WERI-Rb-1 (cell line): ENCODE results near the gene ZNF280A.

ENCODE experiments used
- DNase-seq: peaks from one replicate; pipeline ENCODE4 v3.0.0-alpha.2; 2020
- H3K27ac ChIP-seq: fragments of 250-450 bp; sonication (Bioruptor Pico); 2 replicates; pipeline ENCODE4 v1.5.1; 2020; ENCODE audit warnings: mild to moderate bottlenecking, moderate library complexity
- H3K27me3 ChIP-seq: fragments of 250-450 bp; sonication (Bioruptor Pico); 2 replicates; pipeline ENCODE4 v1.5.1; 2021; ENCODE audit warnings: mild to moderate bottlenecking, low read depth, moderate library complexity; ENCODE audit not compliant: insufficient read depth, severe bottlenecking
- H3K36me3 ChIP-seq: fragments of 250-450 bp; sonication (Bioruptor Pico); 2 replicates; pipeline ENCODE4 v1.5.1; 2020; ENCODE audit warnings: mild to moderate bottlenecking, moderate library complexity
- H3K4me3 ChIP-seq: 2 replicates; pipeline ENCODE4 v1.5.1; 2011; ENCODE audit warnings: low read depth, mild to moderate bottlenecking, control low read depth, low read length
- H3K9me3 ChIP-seq: fragments of 250-450 bp; sonication (Bioruptor Pico); 2 replicates; pipeline ENCODE4 v1.5.1; 2021; ENCODE audit warnings: mild to moderate bottlenecking, moderate library complexity; ENCODE audit not compliant: severe bottlenecking
- TF ChIP-seq, protein P1 (sequence below): IDR thresholded peaks from 2 replicates; pipeline ENCODE4 v1.5.1; 2011; ENCODE audit warnings: low read depth, mild to moderate bottlenecking, control low read depth, inconsistent platforms, low read length

ZNF280A gene, protein sequence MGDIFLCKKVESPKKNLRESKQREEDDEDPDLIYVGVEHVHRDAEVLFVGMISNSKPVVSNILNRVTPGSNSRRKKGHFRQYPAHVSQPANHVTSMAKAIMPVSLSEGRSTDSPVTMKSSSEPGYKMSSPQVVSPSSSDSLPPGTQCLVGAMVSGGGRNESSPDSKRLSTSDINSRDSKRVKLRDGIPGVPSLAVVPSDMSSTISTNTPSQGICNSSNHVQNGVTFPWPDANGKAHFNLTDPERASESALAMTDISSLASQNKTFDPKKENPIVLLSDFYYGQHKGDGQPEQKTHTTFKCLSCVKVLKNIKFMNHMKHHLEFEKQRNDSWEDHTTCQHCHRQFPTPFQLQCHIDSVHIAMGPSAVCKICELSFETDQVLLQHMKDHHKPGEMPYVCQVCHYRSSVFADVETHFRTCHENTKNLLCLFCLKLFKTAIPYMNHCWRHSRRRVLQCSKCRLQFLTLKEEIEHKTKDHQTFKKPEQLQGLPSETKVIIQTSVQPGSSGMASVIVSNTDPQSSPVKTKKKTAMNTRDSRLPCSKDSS

DNA sequence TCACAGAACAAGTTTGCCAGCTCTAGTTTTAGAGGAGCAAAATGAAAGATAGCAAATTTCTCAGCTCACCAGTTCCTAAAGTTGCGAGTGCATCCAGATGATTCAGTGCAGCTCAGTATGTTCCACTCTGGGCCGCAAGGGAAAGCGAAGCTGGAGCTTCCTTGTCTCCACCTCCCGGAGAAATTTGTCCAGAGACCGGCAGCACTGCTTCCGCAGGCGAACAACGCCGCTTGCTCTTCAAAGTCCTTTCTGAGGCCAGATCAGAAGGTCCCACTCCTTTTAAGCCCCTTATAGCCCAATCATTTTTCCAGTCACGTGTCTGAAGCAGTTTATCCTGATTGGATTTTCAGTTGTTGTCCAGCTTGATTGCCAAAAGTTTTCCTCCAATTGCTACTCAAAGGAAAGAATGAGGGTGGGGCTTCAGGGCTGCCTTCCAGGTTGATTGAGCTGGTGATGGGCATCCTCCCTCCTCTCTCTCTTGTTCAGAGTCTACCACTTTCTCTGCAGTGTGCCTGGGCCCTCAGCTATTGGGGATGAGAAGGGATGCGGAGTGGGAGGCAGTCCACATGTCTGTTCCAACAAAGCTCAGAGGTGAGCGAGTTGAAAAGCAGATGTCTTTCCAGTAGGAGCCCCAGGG lies at the start of gene ZNF280A:
ZNF280A (minus strand) TSS at position 251 of the 637 bp plus-strand sequence. CDS start 4,640 bp downstream, outside the sequence.
- TF ChIP-seq, protein P1, sequence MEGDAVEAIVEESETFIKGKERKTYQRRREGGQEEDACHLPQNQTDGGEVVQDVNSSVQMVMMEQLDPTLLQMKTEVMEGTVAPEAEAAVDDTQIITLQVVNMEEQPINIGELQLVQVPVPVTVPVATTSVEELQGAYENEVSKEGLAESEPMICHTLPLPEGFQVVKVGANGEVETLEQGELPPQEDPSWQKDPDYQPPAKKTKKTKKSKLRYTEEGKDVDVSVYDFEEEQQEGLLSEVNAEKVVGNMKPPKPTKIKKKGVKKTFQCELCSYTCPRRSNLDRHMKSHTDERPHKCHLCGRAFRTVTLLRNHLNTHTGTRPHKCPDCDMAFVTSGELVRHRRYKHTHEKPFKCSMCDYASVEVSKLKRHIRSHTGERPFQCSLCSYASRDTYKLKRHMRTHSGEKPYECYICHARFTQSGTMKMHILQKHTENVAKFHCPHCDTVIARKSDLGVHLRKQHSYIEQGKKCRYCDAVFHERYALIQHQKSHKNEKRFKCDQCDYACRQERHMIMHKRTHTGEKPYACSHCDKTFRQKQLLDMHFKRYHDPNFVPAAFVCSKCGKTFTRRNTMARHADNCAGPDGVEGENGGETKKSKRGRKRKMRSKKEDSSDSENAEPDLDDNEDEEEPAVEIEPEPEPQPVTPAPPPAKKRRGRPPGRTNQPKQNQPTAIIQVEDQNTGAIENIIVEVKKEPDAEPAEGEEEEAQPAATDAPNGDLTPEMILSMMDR: no peak
- Histone ChIP-seq H3K27ac (no peak within 1 kb of the TSS), H3K27me3 (no peaks in the 10 kb centered on the region), H3K4me3 (no peak within 1 kb of the TSS), H3K36me3 (no peaks in the 10 kb centered on the region), H3K9me3 (no peaks in the 10 kb centered on the region)
- DNase-seq: no peak

DNA sequence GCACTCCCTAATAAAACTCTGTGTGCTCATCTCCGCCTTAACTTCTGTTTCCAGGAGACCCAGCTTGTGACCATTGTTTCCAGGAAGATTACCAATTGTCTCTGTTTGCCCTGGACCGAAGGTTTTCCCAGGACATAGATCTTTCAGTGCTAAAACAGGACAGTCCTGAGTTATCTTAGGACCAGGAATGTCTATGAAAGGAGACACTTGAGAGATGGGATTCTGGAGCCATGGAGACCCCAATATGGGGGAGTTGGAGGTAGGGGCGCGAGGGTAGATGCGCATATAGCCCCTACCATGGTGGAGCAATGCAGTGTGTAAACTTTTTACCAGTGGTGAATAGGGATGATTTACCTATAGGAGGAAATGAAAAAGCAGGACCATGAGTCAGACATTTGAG lies 49.1 kb upstream of the ZNF280A start:
- Histone ChIP-seq H3K9me3 (peaks cover 9% of the 10 kb centered on the region), H3K27ac (no peak overlapping the region), H3K4me3 (no peak overlapping the region), H3K36me3 (no peaks in the 10 kb centered on the region), H3K27me3 (no peaks in the 10 kb centered on the region)
- DNase-seq: no peak
- TF ChIP-seq, protein P1: no peak

DNA sequence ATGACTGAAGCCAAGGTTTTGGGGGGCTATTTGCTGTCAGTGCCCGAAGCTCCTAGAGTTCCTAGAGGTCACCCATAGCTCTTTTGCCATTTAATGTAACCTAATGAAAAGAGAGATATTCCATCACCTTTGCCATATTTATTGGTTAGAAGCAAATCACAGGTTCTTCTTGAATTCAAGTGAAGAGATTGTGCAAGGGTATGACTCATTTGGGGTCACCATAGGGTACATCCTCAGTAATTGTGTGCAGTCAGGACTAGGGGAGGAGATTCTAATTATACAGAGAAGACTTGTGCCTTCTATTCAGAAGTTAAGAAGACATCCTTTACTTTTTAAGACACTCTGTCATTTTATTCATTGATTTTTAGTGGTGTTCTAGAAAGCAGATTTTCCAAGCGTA lies 45.9 kb upstream of the ZNF280A start:
- no peak for DNase-seq
- peaks cover 9% of the 10 kb centered on the region for H3K9me3 ChIP-seq
- TF ChIP-seq, protein P1: no peak
- H3K27ac ChIP-seq: no peak overlapping the region
- H3K4me3 ChIP-seq: no peak overlapping the region
- H3K36me3 ChIP-seq: no peaks in the 10 kb centered on the region
- no peaks in the 10 kb centered on the region for H3K27me3 ChIP-seq

DNA sequence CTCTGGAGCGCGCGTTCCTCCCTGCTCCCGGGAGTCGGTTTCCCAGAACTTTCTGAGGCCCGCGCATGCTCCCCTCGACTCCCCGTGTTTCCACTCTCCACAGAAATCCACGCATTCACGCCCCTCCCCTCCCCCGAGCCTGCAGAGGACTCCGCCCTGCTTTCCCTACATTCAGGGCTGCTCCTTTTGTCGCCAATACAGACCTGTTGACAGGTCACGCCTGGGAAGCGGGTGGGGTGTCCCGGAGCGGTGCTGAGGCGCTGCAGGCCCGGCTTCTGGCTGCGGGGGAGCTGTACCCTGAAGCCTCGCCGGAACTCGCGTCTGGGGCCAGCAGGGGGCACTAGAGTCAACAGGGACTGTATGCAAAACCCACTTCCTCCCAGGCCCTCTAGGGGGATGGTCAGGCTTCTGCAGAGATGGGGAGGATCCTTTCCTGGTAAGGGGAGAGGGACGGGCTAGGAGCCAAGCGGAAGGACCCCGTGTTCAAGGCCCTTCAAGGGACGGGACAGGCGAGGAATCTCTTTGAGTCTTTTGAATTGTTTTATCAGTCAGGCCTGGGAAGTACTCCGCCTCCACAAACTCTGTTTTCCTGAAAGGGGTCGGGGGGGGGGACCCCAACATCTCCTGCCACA lies 39.0 kb upstream of the ZNF280A start, which contains the start of gene PRAME:
PRAME (minus strand) TSS at position 294 of the 632 bp plus-strand sequence. CDS start 2,433 bp downstream, outside the sequence.
- Histone ChIP-seq H3K27me3 (no peaks in the 10 kb centered on the region), H3K9me3 (no peaks in the 10 kb centered on the region), H3K36me3 (no peaks in the 10 kb centered on the region), H3K27ac (peak within 1 kb of the TSS; percentile 17), H3K4me3 (peak within 1 kb of the TSS; percentile 40)
- peak; percentile 94 for DNase-seq
- TF ChIP-seq, protein P1: peak; percentile 94

DNA sequence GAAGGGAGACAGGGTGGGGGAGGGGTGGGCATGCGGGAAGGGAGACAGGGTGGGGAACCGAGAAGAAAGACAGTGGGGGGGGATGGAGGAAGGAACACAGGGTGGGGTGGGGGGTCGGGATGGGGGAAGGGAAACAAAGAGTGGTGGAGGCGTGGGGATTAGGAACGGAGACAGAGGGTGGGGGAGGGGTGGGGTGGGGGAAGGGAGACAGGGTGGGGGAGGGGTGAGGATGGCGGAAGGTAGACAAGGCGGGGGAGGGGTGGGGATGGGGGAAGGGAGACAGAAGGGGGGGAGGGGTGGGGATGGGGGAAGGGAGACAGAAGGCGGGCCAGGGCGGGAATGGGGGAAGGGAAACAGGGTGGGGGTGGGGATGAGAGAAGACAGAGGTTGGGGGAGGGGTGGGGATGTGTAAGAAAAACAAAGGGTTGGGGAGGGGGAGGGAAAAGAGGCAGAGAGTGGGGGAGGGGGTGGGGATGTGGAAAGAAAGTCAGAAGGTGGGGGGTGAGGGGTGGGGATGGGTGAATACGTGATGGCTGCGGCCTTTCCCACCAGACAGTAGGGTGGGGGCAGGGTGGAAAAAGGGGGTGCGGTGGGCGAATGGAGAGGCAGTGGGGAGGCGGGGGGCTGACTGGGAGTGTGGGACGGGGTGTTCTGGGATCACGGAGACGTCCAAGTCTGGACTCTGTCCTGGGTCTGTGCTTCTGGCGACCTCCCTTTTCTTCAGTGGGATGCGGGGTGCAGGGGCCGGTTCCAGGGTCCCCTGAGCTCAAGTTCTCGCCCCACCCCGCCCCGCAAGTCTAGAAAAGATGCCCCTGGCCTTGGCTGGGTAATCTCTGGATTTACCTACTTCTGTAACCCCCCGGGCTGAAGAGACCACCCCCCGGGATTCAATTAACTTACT lies 38.3 kb upstream of the ZNF280A start:
- DNase-seq: no peak

More for the DNA sequence above, 38.3 kb upstream of the ZNF280A start:
- Histone ChIP-seq H3K36me3 (no peaks in the 10 kb centered on the region), H3K4me3 (peak overlapping the region; percentile 40), H3K27me3 (no peaks in the 10 kb centered on the region), H3K9me3 (no peaks in the 10 kb centered on the region), H3K27ac (peak overlapping the region; percentile 17)
- TF ChIP-seq, protein P1: no peak
